ENCODE data around the gene UNC5B. TPM values are rescaled to one million over a fixed set of nuclear protein-coding genes. Genes with fewer than 3 reads are reported as not detected.

UNC5B gene
- total RNA-seq, 1 experiment from 2014 or later: 80.5 TPM

DNA sequence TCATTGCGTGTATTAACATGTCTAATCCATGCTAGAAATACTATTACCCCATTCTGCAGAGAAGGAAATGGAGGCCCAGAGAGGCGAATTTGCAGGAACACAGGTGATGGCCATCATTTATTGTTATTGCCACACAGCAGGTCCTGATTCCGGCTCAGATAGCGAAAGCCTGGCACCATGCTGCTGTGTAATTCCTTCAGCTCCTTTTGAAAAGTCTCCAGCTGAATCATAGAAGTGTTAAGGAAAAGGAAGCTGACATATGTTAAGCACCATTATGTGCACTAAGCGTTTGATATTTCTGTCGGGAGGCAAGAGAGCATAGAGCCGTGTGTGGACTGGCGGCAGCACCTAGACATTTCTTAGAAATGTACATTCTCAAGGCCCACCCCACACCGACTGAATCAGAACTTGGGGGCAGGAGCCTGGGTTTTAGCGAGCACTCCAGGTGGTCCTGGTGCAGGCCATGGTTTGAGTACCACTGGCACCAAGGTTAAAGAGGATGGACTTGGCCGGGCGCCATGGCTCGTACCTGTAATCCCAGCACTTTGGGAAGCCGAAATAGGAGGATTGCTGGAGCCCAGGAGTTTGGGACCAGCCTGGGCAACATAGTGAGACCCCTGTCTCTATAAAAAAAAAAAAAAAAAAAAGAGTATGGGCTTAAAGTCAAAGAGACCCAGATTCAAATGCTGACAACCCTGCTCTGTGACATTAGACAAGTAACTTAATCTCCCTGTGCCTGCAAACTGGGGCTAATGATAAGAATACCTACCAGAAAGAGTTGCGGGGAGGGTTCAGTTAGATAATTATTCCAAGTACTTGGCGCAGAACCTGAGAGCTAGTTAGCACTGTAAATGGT, 52.2 kb downstream of the UNC5B start:
- Mint-ChIP-seq H3K4me3 (ENCODE audit: unreplicated experiment) (no peak overlapping the region), H3K4me1 (ENCODE audit: insufficient read depth, unreplicated experiment) (peaks cover 47% of the 10 kb centered on the region), H3K27me3 (ENCODE audit: insufficient read depth, unreplicated experiment) (no peaks in the 10 kb centered on the region), H3K27ac (ENCODE audit: low read depth, unreplicated experiment) (no peak overlapping the region), H3K36me3 (ENCODE audit: insufficient read depth, unreplicated experiment) (no peaks in the 10 kb centered on the region), H3K9me3 (ENCODE audit: unreplicated experiment) (no peaks in the 10 kb centered on the region)
- CTCF ChIA-PET: interaction anchor here (0.8 to 1.6 kb wide), 5 partner anchors 20 to 340 kb away, joined by 3 to 6 read pairs (median 3); no protein-coding TSS in a partner anchor
- no TSS peak for BruUV-seq (replicated peaks)
- no peak for DNase-seq (ENCODE audit: unreplicated experiment)
- intact Hi-C loops (cut with micrococcal nuclease): loop anchor here (5.0 kb wide), 1 partner anchor 337 kb away; no protein-coding TSS in a partner anchor
- TF ChIP-seq, protein P1, sequence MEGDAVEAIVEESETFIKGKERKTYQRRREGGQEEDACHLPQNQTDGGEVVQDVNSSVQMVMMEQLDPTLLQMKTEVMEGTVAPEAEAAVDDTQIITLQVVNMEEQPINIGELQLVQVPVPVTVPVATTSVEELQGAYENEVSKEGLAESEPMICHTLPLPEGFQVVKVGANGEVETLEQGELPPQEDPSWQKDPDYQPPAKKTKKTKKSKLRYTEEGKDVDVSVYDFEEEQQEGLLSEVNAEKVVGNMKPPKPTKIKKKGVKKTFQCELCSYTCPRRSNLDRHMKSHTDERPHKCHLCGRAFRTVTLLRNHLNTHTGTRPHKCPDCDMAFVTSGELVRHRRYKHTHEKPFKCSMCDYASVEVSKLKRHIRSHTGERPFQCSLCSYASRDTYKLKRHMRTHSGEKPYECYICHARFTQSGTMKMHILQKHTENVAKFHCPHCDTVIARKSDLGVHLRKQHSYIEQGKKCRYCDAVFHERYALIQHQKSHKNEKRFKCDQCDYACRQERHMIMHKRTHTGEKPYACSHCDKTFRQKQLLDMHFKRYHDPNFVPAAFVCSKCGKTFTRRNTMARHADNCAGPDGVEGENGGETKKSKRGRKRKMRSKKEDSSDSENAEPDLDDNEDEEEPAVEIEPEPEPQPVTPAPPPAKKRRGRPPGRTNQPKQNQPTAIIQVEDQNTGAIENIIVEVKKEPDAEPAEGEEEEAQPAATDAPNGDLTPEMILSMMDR (IDR thresholded peaks at IDR 0.05; ENCODE audit: unreplicated experiment): no peak
- POLR2A ChIA-PET: interaction anchor here (0.6 to 8.7 kb wide), 5 partner anchors 18 to 788 kb away, joined by 3 to 123 read pairs (median 3); partner anchors contain the start of gene UNC5B

GRCh38 chr10:71265201-71265575, 52.8 kb downstream of the UNC5B start:
- TF ChIP-seq, protein P1 (IDR thresholded peaks at IDR 0.05; ENCODE audit: unreplicated experiment): no peak
- ChIA-PET POLR2A (interaction anchor here (0.6 to 8.7 kb wide), 6 partner anchors 10 to 789 kb away, joined by 3 to 123 read pairs (median 4); partner anchors contain the start of gene UNC5B), CTCF (interaction anchor here (0.7 to 1.6 kb wide), 6 partner anchors 11 to 340 kb away, joined by 3 to 6 read pairs (median 3); no protein-coding TSS in a partner anchor)
- Mint-ChIP-seq H3K4me3 (ENCODE audit: unreplicated experiment) (no peak overlapping the region), H3K27ac (ENCODE audit: low read depth, unreplicated experiment) (no peak overlapping the region), H3K4me1 (ENCODE audit: insufficient read depth, unreplicated experiment) (peaks cover 49% of the 10 kb centered on the region), H3K27me3 (ENCODE audit: insufficient read depth, unreplicated experiment) (no peaks in the 10 kb centered on the region), H3K36me3 (ENCODE audit: insufficient read depth, unreplicated experiment) (no peaks in the 10 kb centered on the region), H3K9me3 (ENCODE audit: unreplicated experiment) (no peaks in the 10 kb centered on the region)
- BruUV-seq (replicated peaks): no TSS peak
- intact Hi-C loops (cut with micrococcal nuclease): loop anchor here (5.0 kb wide), 1 partner anchor 338 kb away; no protein-coding TSS in a partner anchor
- DNase-seq (ENCODE audit: unreplicated experiment): no peak

GRCh38 chr10:71265618-71266146, 53.3 kb downstream of the UNC5B start:
- BruUV-seq (replicated peaks): TSS peak; percentile 93
- no peaks in the 10 kb centered on the region for H3K9me3 Mint-ChIP-seq (ENCODE audit: unreplicated experiment)
- ChIA-PET POLR2A (interaction anchor here (0.6 to 8.7 kb wide), 7 partner anchors 7 to 1307 kb away, joined by 3 to 123 read pairs (median 5); partner anchors contain the start of gene UNC5B), CTCF (interaction anchor here (0.7 to 1.6 kb wide), 4 partner anchors 10 to 340 kb away, joined by 3 to 6 read pairs (median 4); no protein-coding TSS in a partner anchor)
- H3K4me1 Mint-ChIP-seq (ENCODE audit: insufficient read depth, unreplicated experiment): peaks cover 50% of the 10 kb centered on the region
- no peak overlapping the region for H3K4me3 Mint-ChIP-seq (ENCODE audit: unreplicated experiment)
- peak overlapping the region; percentile 91 for H3K27ac Mint-ChIP-seq (ENCODE audit: low read depth, unreplicated experiment)
- DNase-seq (ENCODE audit: unreplicated experiment): no peak
- TF ChIP-seq, protein P1 (IDR thresholded peaks at IDR 0.05; ENCODE audit: unreplicated experiment): no peak
- intact Hi-C loops (cut with micrococcal nuclease): loop anchor here (5.0 kb wide), 1 partner anchor 338 kb away; no protein-coding TSS in a partner anchor
- no peaks in the 10 kb centered on the region for H3K27me3 Mint-ChIP-seq (ENCODE audit: insufficient read depth, unreplicated experiment)
- H3K36me3 Mint-ChIP-seq (ENCODE audit: insufficient read depth, unreplicated experiment): no peaks in the 10 kb centered on the region

Measured in MCF 10A (cell line).